B cell (primary cell): ENCODE data around the gene PA2G4. TPM values are rescaled to one million over a fixed set of nuclear protein-coding genes. Genes with fewer than 3 reads are reported as not detected.

Source experiments
- ATAC-seq: fragments of 200-7000 bp; cut with Tn5 transposase; one replicate; pipeline ENCODE4 v1.10.0; 2021; ENCODE audit warnings: low read depth, mild to moderate bottlenecking, moderate number of reproducible peaks, moderate library complexity
- CTCF ChIA-PET: fragments of 350-600 bp; sonication (Branson Sonifier 250); formaldehyde crosslinking; loops from one replicate; lab custom pipeline; 2021; ENCODE audit warnings: antibody characterized with exemption, inconsistent platforms; lab: Charles Lee
- POLR2A ChIA-PET: fragments of 350-600 bp; sonication (Branson Sonifier 250); formaldehyde crosslinking; loops from one replicate; lab custom pipeline; 2021; ENCODE audit warnings: antibody characterized with exemption; lab: Charles Lee
- DNase-seq: peaks from one replicate; pipeline ENCODE4 v3.0.0; 2013
- H2AFZ ChIP-seq: 2 replicates; pipeline ENCODE4 v1.6.1; 2012; ENCODE audit warnings: mild to moderate bottlenecking, low read depth, low read length; ENCODE audit not compliant: insufficient read depth, poor library complexity, severe bottlenecking
- H3K27ac ChIP-seq, 2 donors: 1 replicate in 1 of 2; 2 replicates in 1 of 2; pipeline ENCODE4 v1.5.1; 2012 to 2013; ENCODE audit warnings: low read length in 2 of 2, mild to moderate bottlenecking in 2 of 2, moderate library complexity in 1 of 2
- H3K27me3 ChIP-seq, 4 experiments: fragments of 200-600 bp in 1 of 4; sonication (generic) in 1 of 4; replicated peaks in 1 of 4; 1 replicate in 2 of 4; 2 replicates in 2 of 4; pipeline versions ENCODE4 v1.6.1 to v1.7.0; 2013 to 2016; ENCODE audit warnings: low read length in 3 of 4, mild to moderate bottlenecking in 2 of 4, mixed read lengths in 1 of 4, moderate library complexity in 1 of 4; ENCODE audit not compliant: insufficient read depth in 4 of 4, control insufficient read depth in 3 of 4; ENCODE audit errors: control extremely low read depth in 1 of 4
- H3K36me3 ChIP-seq, 2 experiments: replicated peaks in 1 of 2; 1 replicate in 1 of 2; 2 replicates in 1 of 2; pipeline versions ENCODE4 v1.6.1 to v1.7.1; 2013; ENCODE audit warnings: low read length in 1 of 2; ENCODE audit not compliant: insufficient read depth in 2 of 2, control insufficient read depth in 1 of 2; ENCODE audit errors: control extremely low read depth in 1 of 2, extremely low read depth in 1 of 2
- H3K4me1 ChIP-seq, 2 donors: fragments of 200-600 bp in 1 of 2; sonication (generic) in 1 of 2; 1 replicate in 1 of 2; 2 replicates in 1 of 2; pipeline versions ENCODE4 v1.5.1 to v1.6.1; 2013 to 2017; ENCODE audit warnings: low read length in 2 of 2; ENCODE audit not compliant: control insufficient read depth in 2 of 2, insufficient read depth in 2 of 2
- H3K4me2 ChIP-seq: replicated peaks from 2 replicates; pipeline ENCODE3; 2012; ENCODE audit warnings: mild to moderate bottlenecking, low read depth, low read length; ENCODE audit not compliant: poor library complexity, severe bottlenecking
- H3K4me3 ChIP-seq, 5 experiments: fragments of 200-600 bp in 1 of 5; sonication (generic) in 1 of 5; 1 replicate in 3 of 5; 2 replicates in 2 of 5; pipeline versions ENCODE4 v1.5.1 to v1.7.0; 2011 to 2016; ENCODE audit warnings: low read length in 4 of 5, mild to moderate bottlenecking in 4 of 5, low read depth in 2 of 5, control low read depth in 1 of 5, moderate library complexity in 1 of 5; ENCODE audit not compliant: insufficient read depth in 1 of 5; ENCODE audit errors: control extremely low read depth in 1 of 5, extremely low read depth in 1 of 5
- H3K79me2 ChIP-seq: fragments of 200-600 bp; sonication (generic); one replicate; pipeline ENCODE4 v1.6.0; 2016; ENCODE audit warnings: low read length; ENCODE audit not compliant: control insufficient read depth, insufficient read depth
- H3K9ac ChIP-seq: fragments of 200-600 bp; sonication (generic); 2 replicates; pipeline ENCODE4 v1.6.1; 2017; ENCODE audit warnings: mild to moderate bottlenecking, low read length, moderate library complexity
- H3K9me3 ChIP-seq, 3 donors: one replicate each; pipeline versions ENCODE4 v1.6.1 to v1.7.1; 2013; ENCODE audit warnings: low read length in 2 of 3; ENCODE audit not compliant: control insufficient read depth in 2 of 3, insufficient read depth in 1 of 3; ENCODE audit errors: control extremely low read depth in 1 of 3
- H4K20me1 ChIP-seq: 2 replicates; pipeline ENCODE4 v1.6.0; 2012; ENCODE audit warnings: mild to moderate bottlenecking, low read length; ENCODE audit not compliant: insufficient read depth, control insufficient read depth, poor library complexity, severe bottlenecking
- H3K27ac Mint-ChIP-seq: one replicate; pipeline ENCODE4 v1.8.0; 2021; ENCODE audit warnings: mixed read lengths
- H3K27me3 Mint-ChIP-seq: one replicate; pipeline ENCODE4 v1.8.0; 2021; ENCODE audit warnings: mixed read lengths
- H3K4me1 Mint-ChIP-seq: one replicate; pipeline ENCODE4 v1.8.0; 2021; ENCODE audit warnings: mixed read lengths
- H3K4me3 Mint-ChIP-seq: one replicate; pipeline ENCODE4 v1.8.0; 2021; ENCODE audit warnings: mixed read lengths
- H3K9me3 Mint-ChIP-seq: one replicate; pipeline ENCODE4 v1.8.0; 2022; ENCODE audit warnings: mixed read lengths; ENCODE audit not compliant: insufficient read depth
- EZH2 ChIP-seq: IDR thresholded peaks from 2 replicates; pipeline ENCODE4 v1.6.1; 2012; ENCODE audit warnings: borderline replicate concordance, low read depth, mild to moderate bottlenecking, moderate library complexity, low read length; ENCODE audit not compliant: insufficient read depth, poor library complexity, severe bottlenecking
- WGBS: methylation state at CpG from one replicate; pipeline ENCODE4 v1.1.5; 2013; ENCODE audit warnings: missing lambda C conversion rate; ENCODE audit not compliant: insufficient coverage; 5-methylcytosine and 5-hydroxymethylcytosine counted together
- intact Hi-C: fragments of 100-400 bp; cut with micrococcal nuclease; formaldehyde crosslinking; loops from one replicate; pipeline ENCODE4 v1.10.0; 2022
- polyA plus RNA-seq: library from polyadenylated mRNA; depleted of rRNA; stranded (reverse); fragments of >200 nt; gene quantifications from 2 replicates; pipeline ENCODE4 v1.2.3, GENCODE V29; 2012
- total RNA-seq, 2 donors: library from RNA; stranded (reverse); fragments of 120-200 nt in 1 of 2; gene quantifications; 1 replicate in 1 of 2; 2 replicates in 1 of 2; pipeline versions ENCODE4 v1.2.3 to v1.2.4, GENCODE V29; 2013 to 2022
- TF ChIP-seq, protein P1 (sequence below): fragments of 200-600 bp; IDR thresholded peaks from one replicate; pipeline ENCODE4 v1.8.0; 2022; ENCODE audit warnings: antibody characterized with exemption, mild to moderate bottlenecking

The PA2G4 gene
- total and polyA plus RNA-seq, 2 donors (not counting 1 experiment from before 2014, with no cell fraction given): 56.7 to 77.3 TPM

GRCh38 chr12:56152132-56152755 is 47.9 kb downstream of the PA2G4 start, which contains the start of gene MYL6B:
Gene MYL6B (plus strand): TSS chr12:56152587. CDS start chr12:56153919, 1,332 bp downstream.
- intact Hi-C loops: loop anchor here (1.0 to 10.0 kb wide), 3 partner anchors 26 to 923 kb away; partner anchors contain the start of genes NEMP1 and PA2G4
- Mint-ChIP-seq H3K27ac (peak within 1 kb of the TSS; percentile 98), H3K4me3 (peak within 1 kb of the TSS; percentile 94), H3K4me1 (peaks cover 34% of the 10 kb centered on the region), H3K27me3 (no peaks in the 10 kb centered on the region), H3K9me3 (no peaks in the 10 kb centered on the region)
- Histone ChIP-seq H3K4me2 (peak within 1 kb of the TSS; percentile 89), H3K9me3 (no peaks in the 10 kb centered on the region), H3K9ac (peak within 1 kb of the TSS; percentile 88), H3K27me3 (no peaks in the 10 kb centered on the region), H3K36me3 (peaks cover 0 to 3% of the 10 kb centered on the region in 2 experiments), H2AFZ (peak within 1 kb of the TSS; percentile 94), H3K4me1 (peaks cover 15 to 28% of the 10 kb centered on the region in 2 donors), H3K4me3 (peak within 1 kb of the TSS; percentile 54 to 89 (median 81)), H3K79me2 (peaks cover 57% of the 10 kb centered on the region), H3K27ac (peak within 1 kb of the TSS; percentile 74 to 88), H4K20me1 (no peaks in the 10 kb centered on the region)
- peak; percentile 91 for DNase-seq
- peak; percentile 91 for ATAC-seq
- CTCF ChIA-PET: interaction anchor here (0.9 to 1.4 kb wide), 5 partner anchors 22 to 37 kb away, joined by 5 to 11 read pairs (median 9); partner anchors contain the start of genes ESYT1, SMARCC2 and ZC3H10
- 0% methylated on average over 21 of the region's 37 CpGs for WGBS
- POLR2A ChIA-PET: interaction anchor here (0.5 to 2.1 kb wide), 11 partner anchors 24 to 412 kb away, joined by 3 to 28 read pairs (median 3); partner anchors contain the start of genes COQ10A, ESYT1, IL23A and PA2G4
- TF ChIP-seq, protein P1, sequence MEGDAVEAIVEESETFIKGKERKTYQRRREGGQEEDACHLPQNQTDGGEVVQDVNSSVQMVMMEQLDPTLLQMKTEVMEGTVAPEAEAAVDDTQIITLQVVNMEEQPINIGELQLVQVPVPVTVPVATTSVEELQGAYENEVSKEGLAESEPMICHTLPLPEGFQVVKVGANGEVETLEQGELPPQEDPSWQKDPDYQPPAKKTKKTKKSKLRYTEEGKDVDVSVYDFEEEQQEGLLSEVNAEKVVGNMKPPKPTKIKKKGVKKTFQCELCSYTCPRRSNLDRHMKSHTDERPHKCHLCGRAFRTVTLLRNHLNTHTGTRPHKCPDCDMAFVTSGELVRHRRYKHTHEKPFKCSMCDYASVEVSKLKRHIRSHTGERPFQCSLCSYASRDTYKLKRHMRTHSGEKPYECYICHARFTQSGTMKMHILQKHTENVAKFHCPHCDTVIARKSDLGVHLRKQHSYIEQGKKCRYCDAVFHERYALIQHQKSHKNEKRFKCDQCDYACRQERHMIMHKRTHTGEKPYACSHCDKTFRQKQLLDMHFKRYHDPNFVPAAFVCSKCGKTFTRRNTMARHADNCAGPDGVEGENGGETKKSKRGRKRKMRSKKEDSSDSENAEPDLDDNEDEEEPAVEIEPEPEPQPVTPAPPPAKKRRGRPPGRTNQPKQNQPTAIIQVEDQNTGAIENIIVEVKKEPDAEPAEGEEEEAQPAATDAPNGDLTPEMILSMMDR: no peak
- no peak for TF ChIP-seq EZH2
